IMR-90 (cell line): ENCODE data around the gene MTRFR. TPM values are rescaled to one million over a fixed set of nuclear protein-coding genes. Genes with fewer than 3 reads are reported as not detected.

Experiments
- ATAC-seq: fragments of 200-7000 bp; cut with Tn5 transposase; 2 replicates; pipeline ENCODE4 v1.9.1; 2020; ENCODE audit warnings: low read depth, mild to moderate bottlenecking, moderate library complexity
- BruUV-seq: library from RNA; stranded (reverse); fragments of 400-500 nt; replicated peaks from 2 replicates; lab custom pipeline; 2021; lab: Mats Ljungman, UMichigan
- CTCF ChIA-PET: fragments of 300-600 bp; formaldehyde crosslinking; extraction: SDS; loops from one replicate; lab custom pipeline; 2021; ENCODE audit warnings: antibody characterized with exemption; lab: Yijun Ruan, JAX
- POLR2A ChIA-PET: fragments of 300-600 bp; sonication (Branson Sonifier 250); formaldehyde crosslinking; loops from one replicate; lab custom pipeline; 2022; ENCODE audit warnings: antibody characterized with exemption; ENCODE audit not compliant: unreplicated experiment; lab: Charles Lee
- DNase-seq: peaks from one replicate; pipeline ENCODE4 v3.0.0; 2013
- H2AFZ ChIP-seq: replicated peaks from 2 replicates; pipeline ENCODE3; 2013; ENCODE audit warnings: low read length, mild to moderate bottlenecking; ENCODE audit not compliant: poor library complexity
- H2AK5ac ChIP-seq: 2 replicates; pipeline ENCODE4 v1.6.1; 2013; ENCODE audit warnings: low read depth, low read length, inconsistent platforms
- H2AK9ac ChIP-seq: replicated peaks from 2 replicates; pipeline ENCODE3; 2013; ENCODE audit warnings: mild to moderate bottlenecking, low read depth, low read length, moderate library complexity; ENCODE audit not compliant: poor library complexity
- H2BK120ac ChIP-seq: 2 replicates; pipeline ENCODE4 v1.6.1; 2013; ENCODE audit warnings: low read depth, low read length, inconsistent platforms
- H2BK15ac ChIP-seq: 3 replicates; pipeline ENCODE4 v1.6.1; 2013; ENCODE audit warnings: low read depth, low read length, inconsistent platforms
- H2BK20ac ChIP-seq: 2 replicates; pipeline ENCODE4 v1.6.1; 2013; ENCODE audit warnings: low read depth, mild to moderate bottlenecking, inconsistent platforms, low read length, moderate library complexity
- H2BK5ac ChIP-seq: 2 replicates; pipeline ENCODE4 v1.6.1; 2013; ENCODE audit warnings: mild to moderate bottlenecking, low read depth, low read length, inconsistent platforms; ENCODE audit not compliant: poor library complexity, severe bottlenecking
- H3K14ac ChIP-seq: replicated peaks from 2 replicates; pipeline ENCODE4 v1.6.1; 2013; ENCODE audit warnings: low read depth, low read length, inconsistent platforms
- H3K18ac ChIP-seq: 2 replicates; pipeline ENCODE4 v1.6.1; 2013; ENCODE audit warnings: low read depth, low read length, control low read depth
- H3K23ac ChIP-seq: 2 replicates; pipeline ENCODE4 v1.6.1; 2013; ENCODE audit warnings: low read depth, low read length, inconsistent platforms
- H3K27ac ChIP-seq: 2 replicates; pipeline ENCODE4 v1.5.1; 2013; ENCODE audit warnings: mild to moderate bottlenecking, control low read depth, low read length; ENCODE audit not compliant: insufficient read depth
- H3K27me3 ChIP-seq: 2 replicates; pipeline ENCODE4 v1.6.1; 2013; ENCODE audit warnings: low read length; ENCODE audit not compliant: control insufficient read depth, insufficient read depth
- H3K36me3 ChIP-seq: 2 replicates; pipeline ENCODE4 v1.6.1; 2013; ENCODE audit warnings: low read length, mixed read lengths; ENCODE audit not compliant: control insufficient read depth, insufficient read depth
- H3K4ac ChIP-seq: 2 replicates; pipeline ENCODE4 v1.6.1; 2013; ENCODE audit warnings: low read depth, low read length, inconsistent platforms
- H3K4me1 ChIP-seq: 2 replicates; pipeline ENCODE4 v1.6.1; 2013; ENCODE audit warnings: low read length, mixed read lengths; ENCODE audit not compliant: control insufficient read depth, insufficient read depth
- H3K4me2 ChIP-seq: 2 replicates; pipeline ENCODE4 v1.6.1; 2013; ENCODE audit warnings: low read depth, mild to moderate bottlenecking, control low read depth, low read length, moderate library complexity
- H3K4me3 ChIP-seq: 2 replicates; pipeline ENCODE4 v1.5.1; 2013; ENCODE audit warnings: low read depth, mild to moderate bottlenecking, control low read depth, low read length, moderate library complexity; ENCODE audit not compliant: insufficient read depth
- H3K56ac ChIP-seq: 2 replicates; pipeline ENCODE4 v1.6.1; 2013; ENCODE audit warnings: low read length, inconsistent platforms; ENCODE audit not compliant: insufficient read depth; ENCODE audit errors: extremely low read depth
- H3K79me1 ChIP-seq, 2 experiments: 2 replicates each; pipeline ENCODE4 v1.6.1; 2013; ENCODE audit warnings: low read length in 2 of 2, inconsistent platforms in 1 of 2, low read depth in 1 of 2
- H3K9ac ChIP-seq: 2 replicates; pipeline ENCODE4 v1.6.1; 2013; ENCODE audit warnings: low read depth, low read length, control low read depth
- H3K9me1 ChIP-seq: 2 replicates; pipeline ENCODE4 v1.6.1; 2013; ENCODE audit warnings: low read length, inconsistent platforms; ENCODE audit not compliant: insufficient read depth
- H3K9me3 ChIP-seq: 2 replicates; pipeline ENCODE4 v1.6.1; 2013; ENCODE audit warnings: low read length; ENCODE audit not compliant: control insufficient read depth, insufficient read depth
- H4K20me1 ChIP-seq: 2 replicates; pipeline ENCODE4 v1.6.1; 2013; ENCODE audit warnings: low read length, inconsistent platforms; ENCODE audit not compliant: insufficient read depth
- H4K5ac ChIP-seq: 2 replicates; pipeline ENCODE4 v1.6.1; 2013; ENCODE audit warnings: mild to moderate bottlenecking, low read depth, low read length, control low read depth
- H4K8ac ChIP-seq, 2 experiments: 2 replicates each; pipeline ENCODE4 v1.6.1; 2013; ENCODE audit warnings: low read depth in 2 of 2, low read length in 2 of 2, control low read depth in 1 of 2, inconsistent platforms in 1 of 2
- H4K91ac ChIP-seq: 2 replicates; pipeline ENCODE4 v1.6.1; 2013; ENCODE audit warnings: low read depth, low read length, inconsistent platforms; ENCODE audit not compliant: insufficient read depth
- MAZ ChIP-seq: IDR thresholded peaks from 2 replicates; pipeline ENCODE4 v1.6.1; 2012; ENCODE audit warnings: low read depth, mild to moderate bottlenecking, low read length, improper control_type of control experiment, moderate library complexity, borderline replicate concordance
- MXI1 ChIP-seq: IDR thresholded peaks from 2 replicates; pipeline ENCODE4 v1.6.1; 2012; ENCODE audit warnings: low read depth, mild to moderate bottlenecking, low read length, moderate library complexity, borderline replicate concordance
- POLR2A ChIP-seq: IDR thresholded peaks from 2 replicates; pipeline ENCODE4 v1.6.1; 2012; ENCODE audit warnings: mild to moderate bottlenecking, low read depth, low read length
- RFX5 ChIP-seq: IDR thresholded peaks from 2 replicates; pipeline ENCODE4 v1.8.0; 2012; ENCODE audit warnings: low read depth, mild to moderate bottlenecking, low read length, moderate library complexity
- SMC3 ChIP-seq: fragments of 150-350 bp; IDR thresholded peaks from 2 replicates; pipeline ENCODE4 v1.6.1; 2016; ENCODE audit warnings: low read depth, mild to moderate bottlenecking, antibody characterized with exemption, low read length, moderate library complexity
- WGBS, 2 experiments: methylation state at CpG; one replicate each; pipeline versions ENCODE4 v1.1.5 to v1.1.7; 2013; ENCODE audit warnings: missing lambda C conversion rate in 2 of 2; ENCODE audit not compliant: insufficient read length in 1 of 2; ENCODE audit errors: extremely low coverage in 2 of 2; 5-methylcytosine and 5-hydroxymethylcytosine counted together
- dilution Hi-C: fragments of 300-500 bp; cut with HindIII; formaldehyde crosslinking; loops from one replicate; pipeline ENCODE4 v1.14.3; 2018; ENCODE audit warnings: low sequenced_read_pairs; ENCODE audit not compliant: unreplicated experiment
- in situ Hi-C: fragments of 300-500 bp; cut with MboI; formaldehyde crosslinking; loops from 3 replicates; pipeline ENCODE4 v1.14.3; 2019; ENCODE audit warnings: low sequenced_read_pairs, inconsistent platforms, mixed read lengths
- intact Hi-C: fragments of 100-400 bp; cut with micrococcal nuclease; formaldehyde crosslinking; loops from 2 replicates; pipeline ENCODE4 v1.10.0; 2022
- polyA plus RNA-seq, 3 experiments: library from polyadenylated mRNA; depleted of rRNA; stranded (reverse); fragments of >200 nt; gene quantifications; 2 replicates each; pipeline ENCODE4 v1.2.3, GENCODE V29; 2012; ENCODE audit warnings: low replicate concordance in 1 of 3
- total RNA-seq: library from RNA; depleted of rRNA; stranded (reverse); fragments of >200 nt; gene quantifications from 2 replicates; pipeline ENCODE4 v1.2.3, GENCODE V29; 2012
- TF ChIP-seq, protein P1 (sequence below): fragments of 150-350 bp; IDR thresholded peaks from 2 replicates; pipeline ENCODE4 v1.6.1; 2016; ENCODE audit warnings: low read depth, mild to moderate bottlenecking, low read length, moderate library complexity, borderline replicate concordance
- TF ChIP-seq, protein P2 (sequence below): conservative IDR thresholded peaks from 2 replicates; pipeline ENCODE4 v1.5.1; 2012; ENCODE audit warnings: mild to moderate bottlenecking, low read depth, low read length, improper control_type of control experiment

The MTRFR gene
- total and polyA plus RNA-seq, 2 of the 4 experiments (the other 2 are of a cell fraction) = 8.6 to 10.2 TPM

DNA sequence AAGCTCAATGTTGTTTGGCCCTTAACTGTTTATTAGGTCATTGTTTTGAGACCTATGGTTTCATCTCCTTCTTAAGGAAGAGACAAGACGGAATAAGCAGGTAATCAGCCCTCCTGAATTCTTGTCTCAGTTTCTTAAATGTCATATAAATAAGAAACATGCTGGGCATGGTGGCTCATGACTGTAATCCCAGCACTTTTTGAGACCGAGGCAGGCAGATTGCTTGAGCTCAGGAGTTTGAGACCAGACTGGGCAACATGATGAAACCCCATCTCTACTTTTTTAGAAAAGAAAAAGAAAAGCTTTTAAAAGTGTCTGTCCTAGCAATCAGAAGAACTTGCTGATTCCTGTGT lies 5.1 kb downstream of the MTRFR start:
- CTCF ChIA-PET = interaction anchor here (0.6 to 2.9 kb wide), 10 partner anchors 15 to 627 kb away, joined by 3 to 27 read pairs (median 4); partner anchors contain the start of gene OGFOD2
- in situ Hi-C loops = loop anchor here (5.0 to 10.0 kb wide), 2 partner anchors 194 to 381 kb away; no protein-coding TSS in a partner anchor

More for the DNA sequence above, 5.1 kb downstream of the MTRFR start:
- Histone ChIP-seq H3K4me3 (no peak overlapping the region), H2AK9ac (no peak overlapping the region), H2AK5ac (no peak overlapping the region), H3K4ac (no peak overlapping the region), H3K9me3 (no peaks in the 10 kb centered on the region), H3K18ac (no peak overlapping the region), H3K14ac (no peak overlapping the region), H3K36me3 (peaks cover 6% of the 10 kb centered on the region; the same call in 1 of the 2 replicates), H3K4me2 (no peak overlapping the region), H3K9ac (no peak overlapping the region), H2BK20ac (no peak overlapping the region), H3K23ac (no peak overlapping the region), H3K4me1 (peaks cover 3% of the 10 kb centered on the region), H3K79me1 (peaks cover 29 to 63% of the 10 kb centered on the region in 2 experiments), H2BK15ac (no peak overlapping the region), H3K56ac (no peak overlapping the region), H2BK120ac (no peak overlapping the region; the same call in 1 of the 2 replicates), H4K8ac (no peak overlapping the region), H3K27ac (no peak overlapping the region), H4K91ac (no peak overlapping the region), H3K9me1 (peaks cover 5% of the 10 kb centered on the region; the same call in 1 of the 2 replicates), H2BK5ac (no peak overlapping the region), H4K20me1 (peaks cover 12% of the 10 kb centered on the region; the same call in 1 of the 2 replicates), H2AFZ (no peak overlapping the region), H4K5ac (no peak overlapping the region), H3K27me3 (no peaks in the 10 kb centered on the region)
- no TSS peak for BruUV-seq
- POLR2A ChIA-PET = interaction anchor here (0.6 to 1.5 kb wide), 3 partner anchors 43 to 254 kb away, joined by 4 to 7 read pairs (median 4); no protein-coding TSS in a partner anchor
- intact Hi-C loops = loop anchor here (1.0 to 10.0 kb wide), 5 partner anchors 195 to 446 kb away; partner anchors contain the start of genes ARL6IP4 and VPS37B
- no CpG with 5 or more reads among the region's 2 CpGs for WGBS, 2 experiments
- dilution Hi-C loops = loop anchor here (25.0 kb wide), 1 partner anchor 251 kb away; the partner anchor contains the start of genes ARL6IP4 and OGFOD2
- no peak for ATAC-seq
- TF ChIP-seq MXI1 = no peak
- TF ChIP-seq SMC3 = no peak
- TF ChIP-seq, protein P1, sequence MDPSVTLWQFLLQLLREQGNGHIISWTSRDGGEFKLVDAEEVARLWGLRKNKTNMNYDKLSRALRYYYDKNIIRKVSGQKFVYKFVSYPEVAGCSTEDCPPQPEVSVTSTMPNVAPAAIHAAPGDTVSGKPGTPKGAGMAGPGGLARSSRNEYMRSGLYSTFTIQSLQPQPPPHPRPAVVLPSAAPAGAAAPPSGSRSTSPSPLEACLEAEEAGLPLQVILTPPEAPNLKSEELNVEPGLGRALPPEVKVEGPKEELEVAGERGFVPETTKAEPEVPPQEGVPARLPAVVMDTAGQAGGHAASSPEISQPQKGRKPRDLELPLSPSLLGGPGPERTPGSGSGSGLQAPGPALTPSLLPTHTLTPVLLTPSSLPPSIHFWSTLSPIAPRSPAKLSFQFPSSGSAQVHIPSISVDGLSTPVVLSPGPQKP = no peak
- no peak for TF ChIP-seq RFX5
- no peak for TF ChIP-seq MAZ
- TF ChIP-seq, protein P2, sequence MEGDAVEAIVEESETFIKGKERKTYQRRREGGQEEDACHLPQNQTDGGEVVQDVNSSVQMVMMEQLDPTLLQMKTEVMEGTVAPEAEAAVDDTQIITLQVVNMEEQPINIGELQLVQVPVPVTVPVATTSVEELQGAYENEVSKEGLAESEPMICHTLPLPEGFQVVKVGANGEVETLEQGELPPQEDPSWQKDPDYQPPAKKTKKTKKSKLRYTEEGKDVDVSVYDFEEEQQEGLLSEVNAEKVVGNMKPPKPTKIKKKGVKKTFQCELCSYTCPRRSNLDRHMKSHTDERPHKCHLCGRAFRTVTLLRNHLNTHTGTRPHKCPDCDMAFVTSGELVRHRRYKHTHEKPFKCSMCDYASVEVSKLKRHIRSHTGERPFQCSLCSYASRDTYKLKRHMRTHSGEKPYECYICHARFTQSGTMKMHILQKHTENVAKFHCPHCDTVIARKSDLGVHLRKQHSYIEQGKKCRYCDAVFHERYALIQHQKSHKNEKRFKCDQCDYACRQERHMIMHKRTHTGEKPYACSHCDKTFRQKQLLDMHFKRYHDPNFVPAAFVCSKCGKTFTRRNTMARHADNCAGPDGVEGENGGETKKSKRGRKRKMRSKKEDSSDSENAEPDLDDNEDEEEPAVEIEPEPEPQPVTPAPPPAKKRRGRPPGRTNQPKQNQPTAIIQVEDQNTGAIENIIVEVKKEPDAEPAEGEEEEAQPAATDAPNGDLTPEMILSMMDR = no peak
- no peak for TF ChIP-seq POLR2A
- no peak for DNase-seq
